Measurements from ENCODE around the gene DTNB.
A peak's percentile ranks its signal among the peaks of the same experiment; 100 is the strongest.
"Not testable (repeated sequence)": the region's sequence is repeated elsewhere in the genome, so short reads cannot be mapped to it uniquely, and the experiment has no call there.

The DTNB gene

GRCh38 chr2:25585189-25585588 is 88.2 kb downstream of the DTNB start:
- DNase-seq = no peak

- no peak for DNase-seq
These were observed 91.1 kb downstream of the DTNB start for GRCh38 chr2:25582077-25582830.

- DNase-seq = no peak
These were observed 96.8 kb downstream of the DTNB start for GRCh38 chr2:25576596-25576995.

GRCh38 chr2:25572638-25573037 is 100.7 kb downstream of the DTNB start:
- no peak for DNase-seq

GRCh38 chr2:25570161-25570845 is 103.1 kb downstream of the DTNB start:
- no peak for DNase-seq

- DNase-seq = peak; percentile 35
These were observed 106.0 kb downstream of the DTNB start for GRCh38 chr2:25567406-25567805.

GRCh38 chr2:25566694-25567093 is 106.7 kb downstream of the DTNB start:
- DNase-seq = no peak

- DNase-seq = no peak
These were observed 107.3 kb downstream of the DTNB start for GRCh38 chr2:25566094-25566493.

- DNase-seq = no peak
These were observed 112.1 kb downstream of the DTNB start for GRCh38 chr2:25561136-25561850.

GRCh38 chr2:25559148-25559547 is 114.2 kb downstream of the DTNB start:
- DNase-seq = no peak

- DNase-seq = peak; percentile 33
These were observed 115.1 kb downstream of the DTNB start for GRCh38 chr2:25558262-25558661.

GRCh38 chr2:25557179-25558036 is 116.0 kb downstream of the DTNB start:
- no peak for DNase-seq

GRCh38 chr2:25552318-25552717 is 121.1 kb downstream of the DTNB start:
- no peak for DNase-seq

- DNase-seq = no peak
These were observed 122.1 kb downstream of the DTNB start for GRCh38 chr2:25551316-25551715.

- DNase-seq = not testable (repeated sequence)
These were observed 123.8 kb downstream of the DTNB start for GRCh38 chr2:25549571-25549970.

GRCh38 chr2:25548601-25549000 is 124.8 kb downstream of the DTNB start:
- no peak for DNase-seq

GRCh38 chr2:25546852-25547251 is 126.5 kb downstream of the DTNB start:
- no peak for DNase-seq

GRCh38 chr2:25545899-25546298 is 127.5 kb downstream of the DTNB start:
- no peak for DNase-seq

- DNase-seq = no peak
These were observed 128.9 kb downstream of the DTNB start for GRCh38 chr2:25544445-25544844.

- DNase-seq = no peak
These were observed 129.4 kb downstream of the DTNB start for GRCh38 chr2:25543939-25544338.

GRCh38 chr2:25541378-25541777 is 132.0 kb downstream of the DTNB start:
- no peak for DNase-seq

- DNase-seq = no peak
These were observed 134.2 kb downstream of the DTNB start for GRCh38 chr2:25539136-25539535.

- DNase-seq = no peak
These were observed 135.9 kb downstream of the DTNB start for GRCh38 chr2:25537526-25537925.
